ENCODE data around the gene ELFN1. TPM values are rescaled to one million over a fixed set of nuclear protein-coding genes. Genes with fewer than 3 reads are reported as not detected.

The ELFN1 gene
- total RNA-seq, 1 donor from 2014 or later = 1.4 TPM

DNA sequence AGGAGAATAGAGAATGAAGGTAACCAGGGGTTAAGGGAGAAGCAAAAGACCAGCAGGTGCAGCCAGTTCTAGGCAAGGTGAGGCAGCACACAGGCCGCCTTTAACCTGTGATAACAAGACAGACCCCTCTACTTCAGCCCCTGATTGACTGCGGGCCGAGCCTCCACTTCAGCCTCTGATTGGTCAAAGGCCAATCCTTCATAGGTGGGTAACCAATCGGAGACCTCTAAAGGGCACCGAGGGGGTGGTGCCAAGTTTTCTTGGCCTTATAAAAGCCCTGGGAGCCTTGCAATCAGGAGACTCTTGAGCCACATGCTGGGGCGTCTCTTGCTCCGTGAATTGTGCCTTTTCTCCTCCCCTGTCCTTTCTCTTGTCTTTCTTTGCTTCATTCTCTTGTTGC, 98.8 kb downstream of the ELFN1 start:
- Histone ChIP-seq H3K36me3 (no peaks in the 10 kb centered on the region), H3K27me3 (ENCODE audit: low read depth) (no peaks in the 10 kb centered on the region), H3K9me3 (peaks cover 8% of the 10 kb centered on the region), H3K27ac (no peak overlapping the region), H3K4me1 (no peaks in the 10 kb centered on the region), H3K4me3 (no peak overlapping the region)
- ATAC-seq (no peak), DNase-seq (no peak)
- intact Hi-C loops (cut with DNase I) = no loop called here
- TF ChIP-seq, protein P1, sequence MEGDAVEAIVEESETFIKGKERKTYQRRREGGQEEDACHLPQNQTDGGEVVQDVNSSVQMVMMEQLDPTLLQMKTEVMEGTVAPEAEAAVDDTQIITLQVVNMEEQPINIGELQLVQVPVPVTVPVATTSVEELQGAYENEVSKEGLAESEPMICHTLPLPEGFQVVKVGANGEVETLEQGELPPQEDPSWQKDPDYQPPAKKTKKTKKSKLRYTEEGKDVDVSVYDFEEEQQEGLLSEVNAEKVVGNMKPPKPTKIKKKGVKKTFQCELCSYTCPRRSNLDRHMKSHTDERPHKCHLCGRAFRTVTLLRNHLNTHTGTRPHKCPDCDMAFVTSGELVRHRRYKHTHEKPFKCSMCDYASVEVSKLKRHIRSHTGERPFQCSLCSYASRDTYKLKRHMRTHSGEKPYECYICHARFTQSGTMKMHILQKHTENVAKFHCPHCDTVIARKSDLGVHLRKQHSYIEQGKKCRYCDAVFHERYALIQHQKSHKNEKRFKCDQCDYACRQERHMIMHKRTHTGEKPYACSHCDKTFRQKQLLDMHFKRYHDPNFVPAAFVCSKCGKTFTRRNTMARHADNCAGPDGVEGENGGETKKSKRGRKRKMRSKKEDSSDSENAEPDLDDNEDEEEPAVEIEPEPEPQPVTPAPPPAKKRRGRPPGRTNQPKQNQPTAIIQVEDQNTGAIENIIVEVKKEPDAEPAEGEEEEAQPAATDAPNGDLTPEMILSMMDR (IDR thresholded peaks at IDR 0.05) = no peak

DNA sequence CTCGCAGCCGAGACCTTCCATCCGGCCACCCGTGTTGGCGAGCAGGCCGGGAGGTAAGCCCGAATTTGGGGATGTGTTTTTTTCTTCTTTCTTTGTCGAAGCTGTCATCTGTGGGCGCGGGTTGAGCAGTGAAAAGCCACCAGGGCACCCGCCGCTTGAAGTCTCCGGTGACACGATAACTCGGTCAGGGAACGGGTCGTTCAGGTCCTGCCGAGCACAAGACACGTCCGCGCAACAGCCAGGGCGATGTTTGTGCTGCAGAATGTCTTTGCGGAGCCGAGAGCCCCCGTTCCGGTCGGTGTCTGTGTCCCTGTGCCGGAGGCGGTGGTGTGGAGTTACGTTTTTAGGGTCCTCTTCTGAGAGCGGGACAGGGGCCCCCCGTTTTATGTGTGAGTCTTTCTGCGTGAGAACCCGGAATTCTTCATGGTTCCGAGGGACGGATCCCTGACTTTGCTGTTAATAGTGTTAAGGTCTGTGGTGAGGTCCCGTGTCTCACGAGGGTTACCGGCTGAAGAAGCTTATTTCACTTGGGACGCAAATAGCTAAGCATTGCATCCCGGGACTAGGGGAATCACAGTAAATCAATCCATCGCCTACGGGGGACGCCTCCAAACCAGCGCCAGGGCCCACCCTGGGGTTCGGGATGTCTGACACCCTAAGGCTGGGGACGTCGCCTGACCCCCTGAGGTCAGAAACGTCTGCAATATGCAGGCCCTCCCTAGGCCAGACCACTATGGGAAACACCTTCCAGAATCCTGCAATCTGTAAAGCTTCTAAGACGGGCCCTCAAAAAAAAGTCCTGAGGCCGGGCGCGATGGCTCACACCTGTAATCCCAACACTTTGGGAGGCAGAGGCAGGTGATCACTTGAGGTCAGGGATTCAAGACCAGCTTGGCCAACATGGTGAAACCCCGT, 99.5 kb downstream of the ELFN1 start:
- Histone ChIP-seq H3K4me1 (no peaks in the 10 kb centered on the region), H3K27ac (no peak overlapping the region), H3K27me3 (ENCODE audit: low read depth) (no peaks in the 10 kb centered on the region), H3K9me3 (peaks cover under 1% of the 10 kb centered on the region), H3K36me3 (no peaks in the 10 kb centered on the region), H3K4me3 (no peak overlapping the region)
- intact Hi-C loops (cut with DNase I) = no loop called here
- ATAC-seq = no peak
- DNase-seq = no peak
- TF ChIP-seq, protein P1 (IDR thresholded peaks at IDR 0.05) = no peak

DNA sequence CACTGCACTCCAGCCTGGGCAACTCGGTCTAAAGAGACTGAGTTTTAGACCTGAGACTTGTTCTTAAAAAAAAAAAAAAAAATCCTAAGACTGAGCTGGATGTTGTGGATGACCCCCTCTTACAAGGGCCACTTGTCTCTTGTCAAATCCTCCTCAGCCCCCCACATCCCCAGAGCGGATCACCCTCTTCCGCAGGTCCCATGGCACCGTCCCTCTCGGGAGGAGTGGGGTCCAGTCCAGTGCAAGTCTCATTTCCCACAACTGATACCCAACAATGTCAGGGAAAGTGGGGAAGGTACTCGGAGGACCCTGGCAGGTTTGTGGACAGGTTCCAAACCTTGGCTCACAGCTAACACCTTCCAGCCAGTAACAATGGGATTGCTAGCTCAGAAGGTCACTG, 100.3 kb downstream of the ELFN1 start:
- H3K9me3 ChIP-seq = no peaks in the 10 kb centered on the region
- no peaks in the 10 kb centered on the region for H3K36me3 ChIP-seq
- DNase-seq (no peak), ATAC-seq (no peak)
- H3K4me3 ChIP-seq = no peak overlapping the region
- H3K4me1 ChIP-seq = no peaks in the 10 kb centered on the region
- H3K27me3 ChIP-seq (ENCODE audit: low read depth) = no peaks in the 10 kb centered on the region
- H3K27ac ChIP-seq = no peak overlapping the region
- TF ChIP-seq, protein P1 (IDR thresholded peaks at IDR 0.05) = no peak
- intact Hi-C loops (cut with DNase I) = no loop called here

DNA sequence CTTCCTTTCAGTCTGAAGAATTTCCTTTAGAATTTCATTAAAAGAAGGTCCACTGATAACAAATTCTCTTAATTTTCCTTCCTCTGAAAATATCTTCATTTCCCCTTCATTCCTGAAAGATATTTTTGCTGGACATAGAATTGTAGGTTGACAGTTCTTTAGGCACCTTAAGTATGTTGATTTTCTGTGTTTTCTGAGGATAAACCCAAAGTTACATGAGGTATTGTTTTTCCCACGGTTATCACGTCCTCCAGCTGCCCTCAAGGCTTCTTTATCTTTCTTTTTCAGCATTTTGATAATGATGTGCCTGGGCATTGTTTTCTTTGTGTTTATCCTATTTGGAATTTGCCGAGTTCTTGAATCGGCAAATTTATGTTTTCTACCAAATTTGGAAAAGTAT, 105.3 kb downstream of the ELFN1 start:
- TF ChIP-seq, protein P1 (IDR thresholded peaks at IDR 0.05) = no peak
- Histone ChIP-seq H3K36me3 (no peaks in the 10 kb centered on the region), H3K27ac (no peak overlapping the region), H3K4me3 (no peak overlapping the region), H3K27me3 (ENCODE audit: low read depth) (no peaks in the 10 kb centered on the region), H3K4me1 (no peaks in the 10 kb centered on the region), H3K9me3 (peaks cover 2% of the 10 kb centered on the region)
- ATAC-seq = no peak
- intact Hi-C loops (cut with DNase I) = no loop called here
- DNase-seq = no peak

DNA sequence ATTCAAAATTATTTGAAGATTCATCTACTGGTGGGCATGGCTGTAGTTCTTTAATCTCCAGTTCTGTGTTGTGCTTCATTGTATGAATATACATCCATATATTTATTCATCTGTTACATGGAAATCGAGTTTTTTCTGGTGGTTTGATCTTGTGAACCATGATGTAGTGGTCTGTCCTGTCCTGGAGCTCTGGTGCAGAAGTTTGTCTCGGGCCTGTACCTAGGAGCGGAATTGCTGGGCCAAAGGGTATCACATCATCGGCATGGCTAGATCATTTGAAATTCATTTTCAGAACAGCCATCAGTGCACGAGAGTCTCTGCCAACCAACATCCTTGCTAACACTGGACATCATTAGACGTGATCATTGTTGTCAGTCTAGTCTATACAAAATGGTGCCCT, 107.0 kb downstream of the ELFN1 start:
- TF ChIP-seq, protein P1 (IDR thresholded peaks at IDR 0.05) = no peak
- H3K27me3 ChIP-seq (ENCODE audit: low read depth) = no peaks in the 10 kb centered on the region
- H3K4me3 ChIP-seq = no peak overlapping the region
- ATAC-seq (no peak), DNase-seq (no peak)
- H3K36me3 ChIP-seq = no peaks in the 10 kb centered on the region
- peaks cover 2% of the 10 kb centered on the region for H3K9me3 ChIP-seq
- H3K4me1 ChIP-seq = no peaks in the 10 kb centered on the region
- intact Hi-C loops (cut with DNase I) = no loop called here
- H3K27ac ChIP-seq = no peak overlapping the region

All from lower lobe of right lung (tissue), 2 donors.